Ishikawa (cell line): Measurements from ENCODE around the gene GLDC.

Source experiments
- CEBPB ChIP-seq: IDR thresholded peaks from 2 replicates; pipeline ENCODE4 v1.6.1; 2012
- EP300 ChIP-seq: IDR thresholded peaks from 2 replicates; pipeline ENCODE4 v1.6.1; 2012; ENCODE audit warnings: borderline replicate concordance
- FOXM1 ChIP-seq: IDR thresholded peaks from 2 replicates; pipeline ENCODE4 v1.6.1; 2012; ENCODE audit warnings: low read depth, borderline replicate concordance
- NFIC ChIP-seq: IDR thresholded peaks from 2 replicates; pipeline ENCODE4 v1.6.1; 2012
- RAD21 ChIP-seq: IDR thresholded peaks from 2 replicates; pipeline ENCODE4 v1.6.1; 2012; ENCODE audit warnings: low read depth
- REST ChIP-seq: IDR thresholded peaks from 2 replicates; pipeline ENCODE4 v1.6.1; 2012; ENCODE audit warnings: low read depth, mild to moderate bottlenecking
- TAF1 ChIP-seq: IDR thresholded peaks from 2 replicates; pipeline ENCODE4 v1.6.1; 2012; ENCODE audit warnings: low read depth, mild to moderate bottlenecking
- TEAD4 ChIP-seq: IDR thresholded peaks from 2 replicates; pipeline ENCODE4 v1.6.1; 2012
- YY1 ChIP-seq: IDR thresholded peaks from 2 replicates; pipeline ENCODE4 v1.6.1; 2012; ENCODE audit warnings: low read depth
- ZBTB7A ChIP-seq: IDR thresholded peaks from 2 replicates; pipeline ENCODE4 v1.6.1; 2012; ENCODE audit warnings: low read depth

- TF ChIP-seq ZBTB7A = no peak
- TF ChIP-seq EP300 = no peak
- TF ChIP-seq REST = no peak
- no peak for TF ChIP-seq YY1
- no peak for TF ChIP-seq TAF1
- TF ChIP-seq FOXM1 = no peak
- TF ChIP-seq TEAD4 = no peak
- no peak for TF ChIP-seq CEBPB
- no peak for TF ChIP-seq NFIC
- TF ChIP-seq RAD21 = no peak
Measured at GRCh38 chr9:6611865-6612264, 33.7 kb downstream of the GLDC start.
